Activated CD8-positive, alpha-beta T cell treated with anti-CD3 and anti-CD28 coated beads for 36 hours (primary cell): ENCODE data around the gene FBXW7. TPM values are rescaled to one million over a fixed set of nuclear protein-coding genes. Genes with fewer than 3 reads are reported as not detected.

Experiments used
- ATAC-seq: fragments of 200-7000 bp; cut with Tn5 transposase; one replicate; pipeline ENCODE4 v1.10.0; 2021; ENCODE audit warnings: mild to moderate bottlenecking, moderate library complexity
- CTCF ChIA-PET: fragments of 350-600 bp; sonication (Branson Sonifier 250); formaldehyde crosslinking; loops from one replicate; lab custom pipeline; 2021; ENCODE audit warnings: antibody characterized with exemption; lab: Charles Lee
- POLR2A ChIA-PET: fragments of 350-600 bp; sonication (Branson Sonifier 250); formaldehyde crosslinking; loops from one replicate; lab custom pipeline; 2021; ENCODE audit warnings: antibody characterized with exemption; lab: Charles Lee
- DNase-seq: peaks from one replicate; pipeline ENCODE4 v3.0.0-alpha.2; 2020
- H3K27ac Mint-ChIP-seq: one replicate; pipeline ENCODE4 v1.8.0; 2021; ENCODE audit warnings: mild to moderate bottlenecking, mixed read lengths
- H3K27me3 Mint-ChIP-seq: one replicate; pipeline ENCODE4 v1.8.0; 2021; ENCODE audit warnings: mixed read lengths
- H3K36me3 Mint-ChIP-seq: one replicate; pipeline ENCODE4 v1.8.0; 2021; ENCODE audit warnings: low read depth, mixed read lengths
- H3K4me1 Mint-ChIP-seq: one replicate; pipeline ENCODE4 v1.8.0; 2021; ENCODE audit warnings: low read depth, mixed read lengths
- H3K4me3 Mint-ChIP-seq: one replicate; pipeline ENCODE4 v1.8.0; 2021; ENCODE audit warnings: mild to moderate bottlenecking, moderate library complexity, mixed read lengths
- H3K9me3 Mint-ChIP-seq: one replicate; pipeline ENCODE4 v1.8.0; 2021; ENCODE audit warnings: mixed read lengths
- intact Hi-C: fragments of 100-400 bp; cut with micrococcal nuclease; formaldehyde crosslinking; loops from one replicate; pipeline ENCODE4 v1.10.0; 2022
- total RNA-seq, 2 experiments: library from RNA; stranded (reverse); gene quantifications; one replicate each; pipeline ENCODE4 v1.2.3, GENCODE V29; 2021
- TF ChIP-seq, protein P1 (sequence below): fragments of 200-600 bp; IDR thresholded peaks from one replicate; pipeline ENCODE4 v1.8.0; 2022; ENCODE audit warnings: antibody characterized with exemption, mild to moderate bottlenecking

FBXW7 gene
- total RNA-seq, 2 experiments from 2014 or later: 32.6 to 35.1 TPM

DNA sequence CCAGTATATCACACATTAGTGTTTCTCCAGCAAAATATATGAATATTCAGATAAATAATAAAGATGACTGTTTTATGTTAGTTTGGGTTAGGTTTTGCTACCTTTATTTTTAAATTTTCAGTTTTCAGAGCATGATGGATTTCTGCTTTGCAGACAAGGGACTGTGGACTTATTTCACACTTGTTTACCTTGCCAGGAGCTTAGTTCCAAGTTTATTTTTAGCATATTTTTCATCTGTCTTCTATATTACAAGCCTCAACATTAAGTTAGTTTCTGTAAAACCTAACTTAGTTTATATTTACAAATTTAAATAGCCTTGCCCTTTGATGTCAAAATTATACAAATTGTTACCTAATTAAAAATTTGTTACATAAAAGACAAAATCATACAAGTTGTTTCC lies 163.4 kb downstream of the FBXW7 start:
- ATAC-seq (no peak), DNase-seq (no peak)
- TF ChIP-seq, protein P1, sequence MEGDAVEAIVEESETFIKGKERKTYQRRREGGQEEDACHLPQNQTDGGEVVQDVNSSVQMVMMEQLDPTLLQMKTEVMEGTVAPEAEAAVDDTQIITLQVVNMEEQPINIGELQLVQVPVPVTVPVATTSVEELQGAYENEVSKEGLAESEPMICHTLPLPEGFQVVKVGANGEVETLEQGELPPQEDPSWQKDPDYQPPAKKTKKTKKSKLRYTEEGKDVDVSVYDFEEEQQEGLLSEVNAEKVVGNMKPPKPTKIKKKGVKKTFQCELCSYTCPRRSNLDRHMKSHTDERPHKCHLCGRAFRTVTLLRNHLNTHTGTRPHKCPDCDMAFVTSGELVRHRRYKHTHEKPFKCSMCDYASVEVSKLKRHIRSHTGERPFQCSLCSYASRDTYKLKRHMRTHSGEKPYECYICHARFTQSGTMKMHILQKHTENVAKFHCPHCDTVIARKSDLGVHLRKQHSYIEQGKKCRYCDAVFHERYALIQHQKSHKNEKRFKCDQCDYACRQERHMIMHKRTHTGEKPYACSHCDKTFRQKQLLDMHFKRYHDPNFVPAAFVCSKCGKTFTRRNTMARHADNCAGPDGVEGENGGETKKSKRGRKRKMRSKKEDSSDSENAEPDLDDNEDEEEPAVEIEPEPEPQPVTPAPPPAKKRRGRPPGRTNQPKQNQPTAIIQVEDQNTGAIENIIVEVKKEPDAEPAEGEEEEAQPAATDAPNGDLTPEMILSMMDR: no peak
- Mint-ChIP-seq H3K27me3 (no peaks in the 10 kb centered on the region), H3K27ac (no peak overlapping the region), H3K36me3 (no peaks in the 10 kb centered on the region), H3K4me3 (no peak overlapping the region), H3K4me1 (peaks cover 18% of the 10 kb centered on the region), H3K9me3 (no peaks in the 10 kb centered on the region)
- intact Hi-C loops: no loop called here
- ChIA-PET POLR2A (interaction anchor here (1.3 kb wide), 1 partner anchor 181 kb away, joined by 3 read pairs; no protein-coding TSS in a partner anchor), CTCF (no interaction called here)

DNA sequence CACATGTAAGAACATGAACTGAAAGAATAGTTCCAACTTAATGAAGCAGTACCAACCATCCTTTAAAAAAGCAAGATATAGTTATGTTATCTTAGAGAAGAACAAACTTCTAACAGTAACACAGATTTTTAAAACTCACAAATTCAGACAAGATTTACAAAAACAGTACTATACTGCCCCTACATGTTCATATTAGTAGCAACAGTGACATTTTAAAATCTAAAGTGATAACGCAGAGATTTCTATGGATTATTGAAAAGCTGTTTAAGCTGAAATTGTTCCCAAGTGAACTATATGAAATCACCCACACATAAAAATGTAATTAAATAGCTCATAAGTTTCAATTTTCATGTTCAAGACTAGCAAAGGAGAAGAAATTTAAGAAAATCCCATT lies 166.0 kb downstream of the FBXW7 start:
- H3K9me3 Mint-ChIP-seq: peaks cover 3% of the 10 kb centered on the region
- peaks cover 18% of the 10 kb centered on the region for H3K4me1 Mint-ChIP-seq
- ChIA-PET POLR2A (no interaction called here), CTCF (interaction anchor here (1.4 kb wide), 1 partner anchor 400 kb away, joined by 3 read pairs; no protein-coding TSS in a partner anchor)
- ATAC-seq (no peak), DNase-seq (no peak)
- no peak overlapping the region for H3K27ac Mint-ChIP-seq
- intact Hi-C loops: no loop called here
- H3K36me3 Mint-ChIP-seq: peaks cover 13% of the 10 kb centered on the region
- no peaks in the 10 kb centered on the region for H3K27me3 Mint-ChIP-seq
- H3K4me3 Mint-ChIP-seq: no peak overlapping the region
- TF ChIP-seq, protein P1: no peak

DNA sequence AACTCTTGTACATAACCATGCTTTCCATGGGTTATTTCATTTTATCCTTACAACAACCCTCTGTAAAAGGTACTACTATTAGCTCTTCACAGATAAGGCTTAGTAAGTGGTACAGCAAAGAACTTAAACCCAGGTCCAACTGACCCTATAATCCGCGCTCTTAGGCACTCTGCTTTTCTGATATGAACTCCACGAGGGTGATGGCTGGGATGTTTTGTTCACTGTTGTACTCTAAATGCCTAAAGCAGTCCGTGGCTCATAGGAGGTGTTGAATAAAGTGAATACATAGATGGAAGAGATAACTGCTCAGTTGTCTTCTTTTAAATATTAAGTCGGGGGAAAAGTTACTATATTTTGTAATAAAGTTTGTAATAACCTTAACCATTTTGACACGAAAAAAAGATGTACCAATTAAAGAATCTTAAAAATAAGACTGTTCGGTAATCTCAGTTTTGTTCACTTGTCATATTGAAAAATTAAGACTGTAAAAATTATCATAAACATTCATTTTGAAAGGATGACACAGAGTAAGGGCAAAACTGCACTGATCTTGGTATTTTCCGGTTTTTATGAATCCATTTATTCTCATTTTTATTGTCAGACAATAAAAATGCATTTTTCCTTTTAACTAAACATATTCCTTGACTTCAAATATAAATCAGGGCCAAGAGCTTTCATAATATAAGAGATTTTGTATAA lies 166.5 kb downstream of the FBXW7 start:
- no peak for ATAC-seq
- CTCF ChIA-PET: interaction anchor here (1.4 kb wide), 1 partner anchor 401 kb away, joined by 3 read pairs; no protein-coding TSS in a partner anchor
- no peak overlapping the region for H3K27ac Mint-ChIP-seq

DNA sequence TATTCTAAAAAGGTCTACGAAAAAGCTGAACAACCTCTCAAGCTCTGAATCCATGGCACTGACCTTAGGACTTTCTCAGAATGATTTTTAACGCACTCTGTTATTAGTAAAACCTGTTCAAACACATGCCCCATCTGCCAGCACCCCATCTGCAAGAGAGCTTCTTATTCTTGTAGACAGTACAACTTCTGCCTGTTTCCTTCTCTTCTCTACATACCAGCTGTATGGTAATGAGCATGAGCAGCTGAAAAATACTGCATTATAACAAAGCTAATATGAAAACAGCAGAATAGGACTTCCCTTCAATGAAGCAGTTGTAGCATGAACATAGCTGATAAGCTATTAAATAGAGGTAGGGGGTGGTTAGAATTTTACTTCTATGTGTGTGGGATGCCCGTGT lies 167.9 kb downstream of the FBXW7 start:
- TF ChIP-seq, protein P1: no peak
- ChIA-PET CTCF (no interaction called here), POLR2A (no interaction called here)
- H3K27me3 Mint-ChIP-seq: no peaks in the 10 kb centered on the region
- peaks cover 16% of the 10 kb centered on the region for H3K36me3 Mint-ChIP-seq
- H3K4me3 Mint-ChIP-seq: no peak overlapping the region
- DNase-seq (no peak), ATAC-seq (no peak)
- H3K27ac Mint-ChIP-seq: no peak overlapping the region
- H3K4me1 Mint-ChIP-seq: peaks cover 10% of the 10 kb centered on the region
- intact Hi-C loops: no loop called here
- H3K9me3 Mint-ChIP-seq: peaks cover 3% of the 10 kb centered on the region

More for the DNA sequence above, 166.5 kb downstream of the FBXW7 start:
- no peak for DNase-seq
- intact Hi-C loops: no loop called here
- H3K9me3 Mint-ChIP-seq: peaks cover 3% of the 10 kb centered on the region
- POLR2A ChIA-PET: no interaction called here
- H3K4me1 Mint-ChIP-seq: peaks cover 12% of the 10 kb centered on the region
- no peaks in the 10 kb centered on the region for H3K27me3 Mint-ChIP-seq
- H3K36me3 Mint-ChIP-seq: peaks cover 14% of the 10 kb centered on the region
- H3K4me3 Mint-ChIP-seq: no peak overlapping the region
- TF ChIP-seq, protein P1: no peak

DNA sequence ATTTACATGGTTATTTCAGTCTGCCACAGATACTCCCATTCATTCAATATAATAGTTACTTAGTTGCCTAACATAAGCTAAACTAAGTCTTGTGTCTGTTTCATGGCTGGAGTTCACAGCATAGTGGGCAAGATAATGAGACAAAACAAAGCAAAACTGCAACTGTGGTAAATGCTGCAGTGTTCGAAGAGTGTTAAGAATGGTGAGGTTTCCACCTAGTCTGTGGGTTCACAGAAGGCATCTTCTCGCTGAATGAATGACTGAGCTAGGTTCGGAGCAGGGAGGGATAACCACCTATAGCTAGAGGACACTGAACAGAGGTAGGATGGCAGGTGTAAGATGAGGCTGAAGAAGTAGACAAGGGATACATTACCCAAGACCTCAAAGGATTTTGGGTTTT lies 171.0 kb downstream of the FBXW7 start:
- ATAC-seq (no peak), DNase-seq (no peak)
- TF ChIP-seq, protein P1: no peak
- H3K4me3 Mint-ChIP-seq: no peak overlapping the region
- peaks cover 3% of the 10 kb centered on the region for H3K9me3 Mint-ChIP-seq
- no peaks in the 10 kb centered on the region for H3K27me3 Mint-ChIP-seq
- ChIA-PET CTCF (no interaction called here), POLR2A (no interaction called here)
- peaks cover 18% of the 10 kb centered on the region for H3K36me3 Mint-ChIP-seq
- intact Hi-C loops: no loop called here
- H3K4me1 Mint-ChIP-seq: peaks cover 13% of the 10 kb centered on the region
- H3K27ac Mint-ChIP-seq: no peak overlapping the region
